Neural progenitor cell (in vitro differentiated cells): ENCODE results near the gene POR.

Experiments used
- EZH2phosphoT487 ChIP-seq: fragments of 200-600 bp; sonication (generic); IDR thresholded peaks from 2 replicates; pipeline ENCODE4 v1.6.1; 2017; ENCODE audit warnings: antibody characterized with exemption
- TF ChIP-seq, protein P1 (sequence below): fragments of 200-600 bp; sonication (generic); IDR thresholded peaks from 2 replicates; pipeline ENCODE4 v1.5.1; 2017; ENCODE audit warnings: antibody characterized with exemption, mild to moderate bottlenecking

GRCh38 chr7:75889223-75889825 is 25.6 kb upstream of the POR start:
- TF ChIP-seq, protein P1, sequence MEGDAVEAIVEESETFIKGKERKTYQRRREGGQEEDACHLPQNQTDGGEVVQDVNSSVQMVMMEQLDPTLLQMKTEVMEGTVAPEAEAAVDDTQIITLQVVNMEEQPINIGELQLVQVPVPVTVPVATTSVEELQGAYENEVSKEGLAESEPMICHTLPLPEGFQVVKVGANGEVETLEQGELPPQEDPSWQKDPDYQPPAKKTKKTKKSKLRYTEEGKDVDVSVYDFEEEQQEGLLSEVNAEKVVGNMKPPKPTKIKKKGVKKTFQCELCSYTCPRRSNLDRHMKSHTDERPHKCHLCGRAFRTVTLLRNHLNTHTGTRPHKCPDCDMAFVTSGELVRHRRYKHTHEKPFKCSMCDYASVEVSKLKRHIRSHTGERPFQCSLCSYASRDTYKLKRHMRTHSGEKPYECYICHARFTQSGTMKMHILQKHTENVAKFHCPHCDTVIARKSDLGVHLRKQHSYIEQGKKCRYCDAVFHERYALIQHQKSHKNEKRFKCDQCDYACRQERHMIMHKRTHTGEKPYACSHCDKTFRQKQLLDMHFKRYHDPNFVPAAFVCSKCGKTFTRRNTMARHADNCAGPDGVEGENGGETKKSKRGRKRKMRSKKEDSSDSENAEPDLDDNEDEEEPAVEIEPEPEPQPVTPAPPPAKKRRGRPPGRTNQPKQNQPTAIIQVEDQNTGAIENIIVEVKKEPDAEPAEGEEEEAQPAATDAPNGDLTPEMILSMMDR: no peak
- no peak for TF ChIP-seq EZH2phosphoT487
